Measurements from ENCODE around the gene MMP24OS. TPM values are rescaled to one million over a fixed set of nuclear protein-coding genes. Genes with fewer than 3 reads are reported as not detected.

Gene MMP24OS
- total and polyA plus RNA-seq, 10 of the 15 experiments (the other 5 are each of a cell fraction or from before 2014, with no cell fraction given), result 2.0 to 30.9 (median 10.9) TPM

GRCh38 chr20:35254448-35254999 lies 23.4 kb downstream of the MMP24OS start:
- Histone ChIP-seq H3K79me2 (ENCODE audit: control insufficient read depth, insufficient read depth, low read length) (no peaks in the 10 kb centered on the region), H3K27ac (ENCODE audit: control insufficient read depth, insufficient read depth) (no peak overlapping the region), H3K27me3 (replicated peaks in 1 of 2; ENCODE audit: control insufficient read depth in 2 of 2, insufficient read depth in 2 of 2, low read length in 1 of 2) (no peaks in the 10 kb centered on the region), H3K9me3 (replicated peaks; ENCODE audit: control insufficient read depth, insufficient read depth, low read length) (no peaks in the 10 kb centered on the region), H3K4me3 (no peak overlapping the region), H2AFZ (ENCODE audit: control insufficient read depth, low read depth, low read length) (no peak overlapping the region), H3K9ac (ENCODE audit: control insufficient read depth, insufficient read depth, low read length) (no peak overlapping the region), H3K36me3 (ENCODE audit: control insufficient read depth in 2 of 2, insufficient read depth in 2 of 2, low read length in 1 of 2) (no peaks in the 10 kb centered on the region), H3K4me2 (ENCODE audit: control insufficient read depth, insufficient read depth) (no peak overlapping the region), H3K4me1 (ENCODE audit: control insufficient read depth, insufficient read depth, low read length) (peaks cover 20% of the 10 kb centered on the region), H4K20me1 (ENCODE audit: control insufficient read depth, insufficient read depth) (no peaks in the 10 kb centered on the region)
- no peak for DNase-seq (ENCODE audit: low read depth, low spot score)
- no TSS peak for BruUV-seq (replicated peaks)
- intact Hi-C loops (cut with micrococcal nuclease; ENCODE audit: unreplicated experiment), result no loop called here
- RAD21 ChIA-PET (ENCODE audit: unreplicated experiment), result no interaction called here
- SMC1A ChIA-PET (ENCODE audit: uncharacterized antibody, unreplicated experiment), result interaction anchor here (1.6 kb wide), 1 partner anchor 17 kb away, joined by 4 read pairs; no protein-coding TSS in a partner anchor
- in situ Hi-C loops (cut with MboI), result loop anchor here (25.0 kb wide), 1 partner anchor 417 kb away; the partner anchor contains the start of gene NCOA6
- FAIRE-seq, result no peak
- POLR2A ChIA-PET, result interaction anchor here (0.6 kb wide), 1 partner anchor 9 kb away, joined by 5 read pairs; no protein-coding TSS in a partner anchor
- no peak for ATAC-seq
- WGBS (ENCODE audit: insufficient coverage, insufficient replicate concordance, low lambda C conversion rate, missing lambda C conversion rate), result 92% methylated on average over 12 of the region's 12 CpGs
- CTCF ChIA-PET, result no interaction called here
- TF ChIP-seq NRF1 (conservative IDR thresholded peaks at IDR 0.05; ENCODE audit: low read depth, low read length) (no peak), RFX5 (IDR thresholded peaks at IDR 0.05; ENCODE audit: low read depth, low read length) (no peak), SIN3A (IDR thresholded peaks at IDR 0.05; ENCODE audit: low read depth, low read length) (no peak), CBFB (IDR thresholded peaks at IDR 0.05; ENCODE audit: low read depth) (no peak), CUX1 (IDR thresholded peaks at IDR 0.05; ENCODE audit: insufficient replicate concordance, low read depth, low read length) (no peak), CTCF (IDR thresholded peaks at IDR 0.05 in 2 of 3, conservative IDR thresholded peaks at IDR 0.05 in 1 of 3; ENCODE audit: control insufficient read depth in 2 of 3, extremely low read depth in 1 of 3, insufficient read depth in 1 of 3, low read depth in 3 of 3, low read length in 3 of 3) (no peak), MTA2 (IDR thresholded peaks at IDR 0.05; ENCODE audit: low read depth) (no peak), MLLT1 (IDR thresholded peaks at IDR 0.05) (no peak), TCF7 (IDR thresholded peaks at IDR 0.05; ENCODE audit: borderline replicate concordance) (no peak), RELB (IDR thresholded peaks at IDR 0.05; ENCODE audit: low read depth) (no peak), SMARCA5 (IDR thresholded peaks at IDR 0.05) (no peak)
